Measurements from ENCODE around the gene CHST8. TPM values are rescaled to one million over a fixed set of nuclear protein-coding genes. Genes with fewer than 3 reads are reported as not detected.

The CHST8 gene
- total and polyA plus RNA-seq, 4 experiments from 2014 or later: not detected

GRCh38 chr19:33754361-33754760 is 132.6 kb downstream of the CHST8 start:
- H3K36me3 Mint-ChIP-seq: no peaks in the 10 kb centered on the region
- H3K4me3 Mint-ChIP-seq: no peak overlapping the region
- H3K4me1 Mint-ChIP-seq: no peaks in the 10 kb centered on the region
- H3K27ac Mint-ChIP-seq: no peak overlapping the region
- Histone ChIP-seq H3K27me3 (ENCODE audit: insufficient read depth, low read length) (no peaks in the 10 kb centered on the region), H3K36me3 (ENCODE audit: insufficient read depth, low read length) (no peaks in the 10 kb centered on the region), H3K9me3 (ENCODE audit: control insufficient read depth in 1 of 2, low read length in 2 of 2) (no peaks in the 10 kb centered on the region), H3K4me1 (ENCODE audit: insufficient read depth, low read length) (no peaks in the 10 kb centered on the region), H3K27ac (ENCODE audit: low read depth, low read length) (no peak overlapping the region), H3K4me3 (ENCODE audit: low read length in 2 of 2) (no peak overlapping the region)
- H3K9me3 Mint-ChIP-seq: no peaks in the 10 kb centered on the region
- ChIA-PET POLR2A (ENCODE audit: partially characterized antibody) (no interaction called here), CTCF (ENCODE audit: partially characterized antibody) (no interaction called here)
- DNase-seq: no peak
- intact Hi-C loops (cut with micrococcal nuclease): no loop called here
- peaks cover 0 to 4% of the 10 kb centered on the region in 2 donors for H3K27me3 Mint-ChIP-seq

DNA sequence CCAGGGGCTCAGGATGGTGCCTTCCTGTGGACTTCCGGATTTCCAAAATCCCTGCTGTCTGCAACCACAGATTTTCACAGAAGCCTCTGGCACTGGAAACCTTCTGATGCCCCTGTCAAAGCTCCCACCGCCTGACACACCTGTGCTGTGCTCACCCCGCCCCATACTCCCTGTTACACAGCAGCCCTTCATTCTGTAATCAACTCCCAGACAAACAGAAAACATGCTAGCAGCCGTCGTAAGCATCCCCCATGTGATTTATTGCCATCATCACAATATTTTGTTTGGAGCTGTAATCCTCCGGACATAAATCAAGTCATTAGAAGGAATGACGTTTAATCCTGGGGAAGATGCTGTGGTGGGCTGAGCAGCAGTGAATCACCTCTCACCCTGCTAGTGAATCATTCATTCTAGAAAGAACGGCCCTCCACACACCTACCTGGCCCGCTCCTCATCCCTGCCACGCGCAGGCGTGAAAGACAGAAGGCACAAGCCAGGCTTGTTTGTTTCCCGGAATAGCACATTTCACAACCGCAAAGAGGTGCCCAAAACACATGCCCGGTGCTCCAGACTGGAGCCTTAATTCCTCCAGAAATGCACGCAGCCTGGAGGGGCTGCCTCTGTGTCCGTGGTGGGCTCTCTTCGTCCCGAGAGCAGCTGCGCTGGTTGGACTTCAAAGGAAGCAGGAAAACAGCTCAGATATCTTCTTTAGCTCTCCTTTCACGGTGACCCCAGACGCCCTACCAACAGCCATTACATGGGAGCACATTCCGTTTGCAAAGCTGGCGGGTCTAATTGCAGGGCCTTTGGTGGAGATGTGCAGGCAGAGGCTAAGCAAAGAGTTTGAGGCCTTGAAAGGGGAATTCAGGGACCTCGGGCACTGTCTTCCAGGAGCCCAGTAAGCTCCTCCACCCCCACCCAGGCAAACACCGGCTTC is 133.6 kb downstream of the CHST8 start:
- DNase-seq: no peak
- ChIA-PET CTCF (ENCODE audit: partially characterized antibody) (no interaction called here), POLR2A (ENCODE audit: partially characterized antibody) (no interaction called here)
- Histone ChIP-seq H3K9me3 (ENCODE audit: control insufficient read depth in 1 of 2, low read length in 2 of 2) (no peaks in the 10 kb centered on the region), H3K27ac (ENCODE audit: low read depth, low read length) (no peak overlapping the region), H3K4me3 (ENCODE audit: low read length in 2 of 2) (no peak overlapping the region), H3K4me1 (ENCODE audit: insufficient read depth, low read length) (no peaks in the 10 kb centered on the region), H3K27me3 (ENCODE audit: insufficient read depth, low read length) (no peaks in the 10 kb centered on the region), H3K36me3 (ENCODE audit: insufficient read depth, low read length) (no peaks in the 10 kb centered on the region)
- no peaks in the 10 kb centered on the region for H3K9me3 Mint-ChIP-seq
- no peak overlapping the region for H3K4me3 Mint-ChIP-seq
- H3K4me1 Mint-ChIP-seq: no peaks in the 10 kb centered on the region
- intact Hi-C loops (cut with micrococcal nuclease): no loop called here
- peaks cover 0 to 6% of the 10 kb centered on the region in 2 donors for H3K27me3 Mint-ChIP-seq
- H3K36me3 Mint-ChIP-seq: no peaks in the 10 kb centered on the region
- no peak overlapping the region for H3K27ac Mint-ChIP-seq

DNA sequence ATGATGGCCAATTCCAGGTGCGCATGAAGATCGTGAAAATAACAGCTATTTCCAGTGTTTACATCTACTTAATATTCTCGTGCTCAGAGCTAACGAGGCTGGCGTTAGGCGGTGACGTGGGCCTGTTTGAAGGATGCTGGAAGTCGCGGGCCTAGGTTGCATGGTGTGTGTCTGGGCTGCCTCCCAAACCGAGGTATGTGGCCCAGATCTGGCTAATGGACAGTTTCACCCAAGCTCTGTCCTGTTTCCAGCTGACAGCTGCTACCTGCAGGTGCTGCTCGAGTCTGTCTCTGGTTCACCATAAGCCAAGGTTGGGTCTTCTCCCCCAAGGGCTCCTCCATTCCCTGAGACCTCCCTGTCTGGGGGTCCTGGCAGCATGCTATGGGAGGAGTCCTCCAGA is 134.4 kb downstream of the CHST8 start:
- no peak overlapping the region for H3K27ac ChIP-seq (ENCODE audit: low read depth, low read length)
- Mint-ChIP-seq H3K27ac (no peak overlapping the region), H3K27me3 (peaks cover 0 to 6% of the 10 kb centered on the region in 2 donors), H3K4me3 (no peak overlapping the region), H3K9me3 (no peaks in the 10 kb centered on the region), H3K4me1 (no peaks in the 10 kb centered on the region), H3K36me3 (no peaks in the 10 kb centered on the region)
- DNase-seq: no peak
- no peaks in the 10 kb centered on the region for H3K9me3 ChIP-seq (ENCODE audit: control insufficient read depth in 1 of 2, low read length in 2 of 2)
- no peak overlapping the region for H3K4me3 ChIP-seq (ENCODE audit: low read length in 2 of 2)
- intact Hi-C loops (cut with micrococcal nuclease): no loop called here
- no peaks in the 10 kb centered on the region for H3K36me3 ChIP-seq (ENCODE audit: insufficient read depth, low read length)
- CTCF ChIA-PET (ENCODE audit: partially characterized antibody): no interaction called here
- H3K4me1 ChIP-seq (ENCODE audit: insufficient read depth, low read length): no peaks in the 10 kb centered on the region
- no peaks in the 10 kb centered on the region for H3K27me3 ChIP-seq (ENCODE audit: insufficient read depth, low read length)
- POLR2A ChIA-PET (ENCODE audit: partially characterized antibody): no interaction called here

DNA sequence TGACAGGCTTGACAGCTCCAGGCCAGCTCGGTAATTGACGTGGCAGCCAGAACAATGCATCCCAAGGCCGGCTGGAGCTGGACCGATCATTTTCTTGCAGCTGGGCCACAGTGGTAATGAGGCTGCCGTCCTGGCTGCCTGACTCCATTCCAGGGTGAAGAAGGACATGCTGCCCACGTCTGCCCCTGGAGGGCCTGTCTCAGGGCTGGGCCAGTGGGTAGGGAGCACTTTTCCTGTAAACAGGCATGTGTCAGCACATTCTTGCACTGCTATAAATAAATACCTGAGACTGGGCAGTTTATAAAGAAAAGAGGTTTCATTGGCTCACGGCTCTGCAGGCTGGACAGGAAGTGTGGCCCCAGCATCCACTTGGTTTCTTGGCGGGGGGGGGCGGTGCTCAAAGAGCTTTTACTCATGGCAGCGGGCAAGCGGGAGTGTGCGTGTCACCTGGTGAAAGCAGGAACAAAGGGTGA is 136.8 kb downstream of the CHST8 start:
- no peak overlapping the region for H3K4me3 ChIP-seq (ENCODE audit: low read length in 2 of 2)
- CTCF ChIA-PET (ENCODE audit: partially characterized antibody): interaction anchor here (1.2 kb wide), 1 partner anchor 19 kb away, joined by 3 read pairs; no protein-coding TSS in a partner anchor
- POLR2A ChIA-PET (ENCODE audit: partially characterized antibody): no interaction called here
- no peak for DNase-seq
- H3K36me3 ChIP-seq (ENCODE audit: insufficient read depth, low read length): no peaks in the 10 kb centered on the region
- Mint-ChIP-seq H3K27ac (no peak overlapping the region), H3K4me3 (no peak overlapping the region), H3K9me3 (peaks cover 0 to 4% (median 0%) of the 10 kb centered on the region in 8 donors), H3K4me1 (no peaks in the 10 kb centered on the region), H3K36me3 (no peaks in the 10 kb centered on the region), H3K27me3 (peaks cover 0 to 6% of the 10 kb centered on the region in 2 donors)
- no peaks in the 10 kb centered on the region for H3K4me1 ChIP-seq (ENCODE audit: insufficient read depth, low read length)
- H3K9me3 ChIP-seq (ENCODE audit: control insufficient read depth in 1 of 2, low read length in 2 of 2): no peaks in the 10 kb centered on the region
- H3K27me3 ChIP-seq (ENCODE audit: insufficient read depth, low read length): no peaks in the 10 kb centered on the region
- H3K27ac ChIP-seq (ENCODE audit: low read depth, low read length): no peak overlapping the region
- intact Hi-C loops (cut with micrococcal nuclease): no loop called here

- Histone ChIP-seq H3K36me3 (ENCODE audit: insufficient read depth, low read length) (no peaks in the 10 kb centered on the region), H3K27ac (ENCODE audit: low read depth, low read length) (no peak overlapping the region), H3K9me3 (ENCODE audit: control insufficient read depth in 1 of 2, low read length in 2 of 2) (no peaks in the 10 kb centered on the region), H3K4me3 (ENCODE audit: low read length in 2 of 2) (no peak overlapping the region), H3K4me1 (ENCODE audit: insufficient read depth, low read length) (no peaks in the 10 kb centered on the region), H3K27me3 (ENCODE audit: insufficient read depth, low read length) (no peaks in the 10 kb centered on the region)
- intact Hi-C loops (cut with micrococcal nuclease): no loop called here
- Mint-ChIP-seq H3K4me1 (no peaks in the 10 kb centered on the region), H3K4me3 (no peak overlapping the region), H3K27me3 (peaks cover 0 to 6% of the 10 kb centered on the region in 2 donors), H3K36me3 (no peaks in the 10 kb centered on the region), H3K9me3 (peaks cover 0 to 4% (median 0%) of the 10 kb centered on the region in 8 donors), H3K27ac (no peak overlapping the region)
- CTCF ChIA-PET (ENCODE audit: partially characterized antibody): no interaction called here
- DNase-seq: no peak
- POLR2A ChIA-PET (ENCODE audit: partially characterized antibody): no interaction called here
These were observed 137.6 kb downstream of the CHST8 start for GRCh38 chr19:33759356-33759755.

DNA sequence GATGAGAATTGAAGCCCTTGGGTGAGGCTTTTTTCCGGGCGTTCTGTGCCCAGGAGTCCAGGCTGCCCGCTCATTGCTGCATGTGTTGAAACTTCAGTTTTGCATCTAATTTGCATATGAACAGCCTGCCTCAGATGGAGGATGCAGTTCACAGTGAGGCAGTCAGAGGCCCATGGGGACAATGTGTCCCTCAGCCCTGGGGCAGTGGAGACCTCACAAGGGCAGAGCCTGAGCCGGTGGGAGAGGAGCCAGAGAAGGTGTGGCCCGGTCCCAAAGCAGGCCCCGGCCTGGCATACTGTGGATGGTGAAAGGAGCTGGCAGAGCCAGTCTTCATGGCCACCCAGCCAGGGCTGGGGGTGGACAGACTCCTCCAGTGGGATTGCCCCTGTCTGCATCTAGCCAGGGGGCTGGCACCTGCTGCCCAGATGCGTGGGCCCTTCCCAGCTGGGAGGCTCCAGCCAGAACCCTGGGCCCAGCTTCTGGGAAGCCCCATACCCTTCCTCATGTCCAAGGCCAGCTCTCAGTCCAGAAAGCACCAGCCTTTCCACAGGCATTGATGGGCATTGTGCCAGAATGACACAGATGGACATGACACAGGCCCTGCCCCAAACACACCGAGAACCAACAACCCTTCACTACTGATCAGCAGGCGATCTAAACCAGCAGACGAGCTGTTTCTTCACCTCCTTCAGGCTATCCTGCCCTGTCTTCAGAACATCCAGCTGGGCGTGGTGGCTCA is 142.0 kb downstream of the CHST8 start:
- Histone ChIP-seq H3K4me3 (ENCODE audit: low read length in 2 of 2) (no peak overlapping the region), H3K36me3 (ENCODE audit: insufficient read depth, low read length) (no peaks in the 10 kb centered on the region), H3K27ac (ENCODE audit: low read depth, low read length) (no peak overlapping the region), H3K4me1 (ENCODE audit: insufficient read depth, low read length) (no peaks in the 10 kb centered on the region), H3K27me3 (ENCODE audit: insufficient read depth, low read length) (no peaks in the 10 kb centered on the region), H3K9me3 (ENCODE audit: control insufficient read depth in 1 of 2, low read length in 2 of 2) (no peaks in the 10 kb centered on the region)
- Mint-ChIP-seq H3K4me1 (no peaks in the 10 kb centered on the region), H3K27me3 (peaks cover 1 to 10% of the 10 kb centered on the region in 2 donors), H3K9me3 (peaks cover 0 to 4% (median 0%) of the 10 kb centered on the region in 8 donors), H3K36me3 (no peaks in the 10 kb centered on the region), H3K4me3 (no peak overlapping the region), H3K27ac (no peak overlapping the region)
- no peak for DNase-seq
- ChIA-PET POLR2A (ENCODE audit: partially characterized antibody) (no interaction called here), CTCF (ENCODE audit: partially characterized antibody) (interaction anchor here (1.4 kb wide), 1 partner anchor 14 kb away, joined by 6 read pairs; no protein-coding TSS in a partner anchor)
- intact Hi-C loops (cut with micrococcal nuclease): no loop called here

GRCh38 chr19:33766623-33767022 is 144.9 kb downstream of the CHST8 start:
- Mint-ChIP-seq H3K27me3 (peaks cover 8 to 19% of the 10 kb centered on the region in 2 donors), H3K36me3 (no peaks in the 10 kb centered on the region), H3K9me3 (peaks cover 0 to 4% (median 0%) of the 10 kb centered on the region in 8 donors), H3K27ac (no peak overlapping the region), H3K4me1 (no peaks in the 10 kb centered on the region), H3K4me3 (no peak overlapping the region)
- no peaks in the 10 kb centered on the region for H3K4me1 ChIP-seq (ENCODE audit: insufficient read depth, low read length)
- no peak overlapping the region for H3K4me3 ChIP-seq (ENCODE audit: low read length in 2 of 2)
- intact Hi-C loops (cut with micrococcal nuclease): no loop called here
- no peak for DNase-seq
- no peaks in the 10 kb centered on the region for H3K27me3 ChIP-seq (ENCODE audit: insufficient read depth, low read length)
- H3K27ac ChIP-seq (ENCODE audit: low read depth, low read length): no peak overlapping the region
- ChIA-PET CTCF (ENCODE audit: partially characterized antibody) (no interaction called here), POLR2A (ENCODE audit: partially characterized antibody) (no interaction called here)
- no peaks in the 10 kb centered on the region for H3K36me3 ChIP-seq (ENCODE audit: insufficient read depth, low read length)
- no peaks in the 10 kb centered on the region for H3K9me3 ChIP-seq (ENCODE audit: control insufficient read depth in 1 of 2, low read length in 2 of 2)
